ENCODE data around the gene SPTBN2. TPM values are rescaled to one million over a fixed set of nuclear protein-coding genes. Genes with fewer than 3 reads are reported as not detected.
"Not testable (repeated sequence)": the region's sequence is repeated elsewhere in the genome, so short reads cannot be mapped to it uniquely, and the experiment has no call there.

SPTBN2 gene
- total RNA-seq, 2 donors from 2014 or later = 0.69 to 1.5 TPM

- ATAC-seq (replicated peaks in 1 of 2) (no peak), DNase-seq (no peak)
- Mint-ChIP-seq H3K36me3 (ENCODE audit: insufficient read depth in 2 of 2) (peaks cover 2 to 7% of the 10 kb centered on the region in 2 donors), H3K27me3 (ENCODE audit: low read depth) (peaks cover 7% of the 10 kb centered on the region), H3K4me3 (no peak overlapping the region), H3K9me3 (peaks cover 1 to 5% of the 10 kb centered on the region in 2 donors), H3K4me1 (ENCODE audit: low read depth) (peaks cover 17% of the 10 kb centered on the region), H3K27ac (no peak overlapping the region)
These were observed 12.1 kb upstream of the SPTBN2 start for GRCh38 chr11:66741153-66741552.

GRCh38 chr11:66739983-66740382 lies 11.0 kb upstream of the SPTBN2 start:
- Mint-ChIP-seq H3K27ac (no peak overlapping the region), H3K27me3 (ENCODE audit: low read depth) (peaks cover 7% of the 10 kb centered on the region), H3K9me3 (peaks cover 1 to 5% of the 10 kb centered on the region in 2 donors), H3K4me1 (ENCODE audit: low read depth) (peaks cover 8% of the 10 kb centered on the region), H3K36me3 (ENCODE audit: insufficient read depth in 2 of 2) (peaks cover 2 to 7% of the 10 kb centered on the region in 2 donors), H3K4me3 (no peak overlapping the region)
- no peak for DNase-seq
- no peak for ATAC-seq (replicated peaks in 1 of 2)

- H3K27me3 Mint-ChIP-seq (ENCODE audit: low read depth) = peaks cover 38% of the 10 kb centered on the region
- DNase-seq (no peak), ATAC-seq (replicated peaks in 1 of 2) (no peak)
- no peak overlapping the region for H3K27ac Mint-ChIP-seq
- H3K4me1 Mint-ChIP-seq (ENCODE audit: low read depth) = no peaks in the 10 kb centered on the region
- no peaks in the 10 kb centered on the region for H3K9me3 Mint-ChIP-seq
- no peaks in the 10 kb centered on the region for H3K36me3 Mint-ChIP-seq (ENCODE audit: insufficient read depth in 2 of 2)
- no peak overlapping the region for H3K4me3 Mint-ChIP-seq
These were observed 5.2 kb upstream of the SPTBN2 start for GRCh38 chr11:66734215-66734614.

- no peak for DNase-seq
- peaks cover 7% of the 10 kb centered on the region for H3K4me1 Mint-ChIP-seq (ENCODE audit: low read depth)
- no peaks in the 10 kb centered on the region for H3K9me3 Mint-ChIP-seq
- H3K27me3 Mint-ChIP-seq (ENCODE audit: low read depth) = peaks cover 66% of the 10 kb centered on the region
- peaks cover 4% of the 10 kb centered on the region in 2 donors for H3K36me3 Mint-ChIP-seq (ENCODE audit: insufficient read depth in 2 of 2)
- no peak overlapping the region for H3K27ac Mint-ChIP-seq
- H3K4me3 Mint-ChIP-seq = no peak overlapping the region
- ATAC-seq (replicated peaks in 1 of 2) = no peak
These were observed 431 bp upstream of the SPTBN2 start for GRCh38 chr11:66729447-66729846.

GRCh38 chr11:66728038-66728692 lies 851 bp downstream of the SPTBN2 start:
- peak; percentile 60 to 63 for ATAC-seq (replicated peaks in 1 of 2)
- H3K27ac Mint-ChIP-seq = no peak overlapping the region
- H3K4me3 Mint-ChIP-seq = peak overlapping the region; percentile 83 to 93
- peaks cover 7% of the 10 kb centered on the region for H3K4me1 Mint-ChIP-seq (ENCODE audit: low read depth)
- peak in 1 of 2 donors; percentile 18 for DNase-seq
- H3K27me3 Mint-ChIP-seq (ENCODE audit: low read depth) = peaks cover 57% of the 10 kb centered on the region
- H3K9me3 Mint-ChIP-seq = no peaks in the 10 kb centered on the region
- H3K36me3 Mint-ChIP-seq (ENCODE audit: insufficient read depth in 2 of 2) = peaks cover 4% of the 10 kb centered on the region in 2 donors

GRCh38 chr11:66727282-66728037 lies 1.6 kb downstream of the SPTBN2 start:
- ATAC-seq (replicated peaks in 1 of 2) = peak; percentile 69 to 73

GRCh38 chr11:66725647-66726046 lies 3.4 kb downstream of the SPTBN2 start:
- no peak overlapping the region for H3K4me3 Mint-ChIP-seq
- DNase-seq (no peak), ATAC-seq (replicated peaks in 1 of 2) (no peak)
- no peak overlapping the region for H3K27ac Mint-ChIP-seq
- H3K27me3 Mint-ChIP-seq (ENCODE audit: low read depth) = peaks cover 43% of the 10 kb centered on the region
- H3K9me3 Mint-ChIP-seq = no peaks in the 10 kb centered on the region
- peaks cover 8% of the 10 kb centered on the region for H3K4me1 Mint-ChIP-seq (ENCODE audit: low read depth)
- peaks cover 4% of the 10 kb centered on the region in 2 donors for H3K36me3 Mint-ChIP-seq (ENCODE audit: insufficient read depth in 2 of 2)

More at GRCh38 chr11:66727282-66728037, 1.6 kb downstream of the SPTBN2 start:
- peak; percentile 31 to 42 for DNase-seq
- no peak overlapping the region for H3K27ac Mint-ChIP-seq
- peaks cover 52% of the 10 kb centered on the region for H3K27me3 Mint-ChIP-seq (ENCODE audit: low read depth)
- H3K4me3 Mint-ChIP-seq = peak overlapping the region; percentile 27 to 55
- H3K36me3 Mint-ChIP-seq (ENCODE audit: insufficient read depth in 2 of 2) = peaks cover 4% of the 10 kb centered on the region in 2 donors
- H3K4me1 Mint-ChIP-seq (ENCODE audit: low read depth) = peaks cover 7% of the 10 kb centered on the region
- H3K9me3 Mint-ChIP-seq = no peaks in the 10 kb centered on the region

GRCh38 chr11:66725114-66725513 lies 3.9 kb downstream of the SPTBN2 start:
- peaks cover 4% of the 10 kb centered on the region in 2 donors for H3K36me3 Mint-ChIP-seq (ENCODE audit: insufficient read depth in 2 of 2)
- no peak overlapping the region for H3K4me3 Mint-ChIP-seq
- H3K4me1 Mint-ChIP-seq (ENCODE audit: low read depth) = peaks cover 13% of the 10 kb centered on the region
- DNase-seq = no peak
- no peaks in the 10 kb centered on the region for H3K9me3 Mint-ChIP-seq
- H3K27me3 Mint-ChIP-seq (ENCODE audit: low read depth) = peaks cover 48% of the 10 kb centered on the region
- ATAC-seq (replicated peaks in 1 of 2) = no peak
- no peak overlapping the region for H3K27ac Mint-ChIP-seq

GRCh38 chr11:66724167-66724566 lies 4.8 kb downstream of the SPTBN2 start:
- Mint-ChIP-seq H3K4me1 (ENCODE audit: low read depth) (peaks cover 15% of the 10 kb centered on the region), H3K27me3 (ENCODE audit: low read depth) (peaks cover 49% of the 10 kb centered on the region)
- not testable (repeated sequence) for H3K27ac Mint-ChIP-seq; ATAC-seq (replicated peaks in 1 of 2); H3K4me3 Mint-ChIP-seq; DNase-seq; H3K36me3 Mint-ChIP-seq (ENCODE audit: insufficient read depth in 2 of 2); H3K9me3 Mint-ChIP-seq

- no peak for DNase-seq
- Mint-ChIP-seq H3K9me3 (no peaks in the 10 kb centered on the region), H3K4me1 (ENCODE audit: low read depth) (peaks cover 12% of the 10 kb centered on the region), H3K4me3 (no peak overlapping the region), H3K36me3 (ENCODE audit: insufficient read depth in 2 of 2) (peaks cover 2% of the 10 kb centered on the region in 2 donors), H3K27ac (no peak overlapping the region), H3K27me3 (ENCODE audit: low read depth) (peaks cover 45% of the 10 kb centered on the region)
- ATAC-seq (replicated peaks in 1 of 2) = no peak
These were observed 5.3 kb downstream of the SPTBN2 start for GRCh38 chr11:66723693-66724092.

GRCh38 chr11:66722745-66723651 lies 6.0 kb downstream of the SPTBN2 start:
- ATAC-seq (replicated peaks in 1 of 2) = no peak
- no peaks in the 10 kb centered on the region for H3K9me3 Mint-ChIP-seq
- H3K27me3 Mint-ChIP-seq (ENCODE audit: low read depth) = peaks cover 41% of the 10 kb centered on the region
- H3K27ac Mint-ChIP-seq = no peak overlapping the region
- H3K4me3 Mint-ChIP-seq = no peak overlapping the region
- H3K36me3 Mint-ChIP-seq (ENCODE audit: insufficient read depth in 2 of 2) = no peaks in the 10 kb centered on the region
- peaks cover 9% of the 10 kb centered on the region for H3K4me1 Mint-ChIP-seq (ENCODE audit: low read depth)
- DNase-seq = no peak

GRCh38 chr11:66721939-66722338 lies 7.1 kb downstream of the SPTBN2 start:
- ATAC-seq (replicated peaks in 1 of 2) (no peak), DNase-seq (no peak)
- H3K4me1 Mint-ChIP-seq (ENCODE audit: low read depth) = peaks cover 9% of the 10 kb centered on the region
- no peak overlapping the region for H3K27ac Mint-ChIP-seq
- peaks cover 36% of the 10 kb centered on the region for H3K27me3 Mint-ChIP-seq (ENCODE audit: low read depth)
- no peaks in the 10 kb centered on the region for H3K36me3 Mint-ChIP-seq (ENCODE audit: insufficient read depth in 2 of 2)
- H3K4me3 Mint-ChIP-seq = no peak overlapping the region
- H3K9me3 Mint-ChIP-seq = no peaks in the 10 kb centered on the region
